Heart left ventricle (tissue), 16 donors: ENCODE measurements around the gene RNU1-2. TPM values are rescaled to one million over a fixed set of nuclear protein-coding genes. Genes with fewer than 3 reads are reported as not detected.

ENCODE experiments used
- ATAC-seq, 4 donors: fragments of 200-7000 bp; cut with Tn5 transposase; one replicate each; pipeline ENCODE4 v1.9.1; 2020 to 2022; ENCODE audit warnings: moderate library complexity in 4 of 4, mild to moderate bottlenecking in 3 of 4, moderate number of reproducible peaks in 1 of 4
- DNase-seq, 5 donors: peaks; one replicate each; pipeline ENCODE4 v3.0.0-alpha.2; 2020
- H3K27ac ChIP-seq, 12 donors: fragments of 200-600 bp; sonication (generic) in 4 of 12; one replicate each; pipeline versions ENCODE4 v1.5.0 to v1.8.0; 2016 to 2022; ENCODE audit warnings: mild to moderate bottlenecking in 2 of 12
- H3K27me3 ChIP-seq, 9 donors: fragments of 200-600 bp; sonication (generic) in 2 of 9; one replicate each; pipeline versions ENCODE4 v1.5.1 to v1.8.0; 2016 to 2022; ENCODE audit warnings: mild to moderate bottlenecking in 3 of 9
- H3K36me3 ChIP-seq, 9 donors: fragments of 200-600 bp; sonication (generic) in 2 of 9; one replicate each; pipeline versions ENCODE4 v1.5.0 to v1.8.0; 2018 to 2022; ENCODE audit warnings: mild to moderate bottlenecking in 2 of 9
- H3K4me1 ChIP-seq, 12 donors: fragments of 200-600 bp; sonication (generic) in 4 of 12; one replicate each; pipeline versions ENCODE4 v1.5.0 to v1.8.0; 2016 to 2022; ENCODE audit warnings: mild to moderate bottlenecking in 3 of 12
- H3K4me3 ChIP-seq, 12 donors: fragments of 200-600 bp; sonication (generic) in 4 of 12; one replicate each; pipeline versions ENCODE4 v1.5.0 to v1.8.0; 2017 to 2022; ENCODE audit warnings: mild to moderate bottlenecking in 9 of 12, moderate library complexity in 4 of 12
- H3K9me3 ChIP-seq, 12 donors: fragments of 200-600 bp; sonication (generic) in 4 of 12; one replicate each; pipeline versions ENCODE4 v1.5.0 to v1.8.0; 2016 to 2022; ENCODE audit warnings: mild to moderate bottlenecking in 1 of 12
- POLR2A ChIP-seq, 2 donors: fragments of 450-650 bp; IDR thresholded peaks; one replicate each; pipeline ENCODE4 v1.6.1; 2017; ENCODE audit warnings: antibody characterized with exemption in 2 of 2, mild to moderate bottlenecking in 2 of 2, moderate library complexity in 2 of 2
- WGBS, 4 donors: extraction: QIAGEN DNeasy Blood & Tissue Kit in 2 of 4; methylation state at CpG; one replicate each; pipeline versions ENCODE4 v1.1.5 to v1.1.7; 2013 to 2018; 5-methylcytosine and 5-hydroxymethylcytosine counted together
- intact Hi-C, 10 donors: fragments of 100-400 bp; cut with DNase I; formaldehyde crosslinking; loops; one replicate each; pipeline versions ENCODE4 v1.11.1 to v1.14.2; 2022
- polyA plus RNA-seq, 2 donors: library from polyadenylated mRNA; stranded (reverse); fragments of 200-250 nt; gene quantifications; one replicate each; pipeline ENCODE4 v1.2.3, GENCODE V29; 2013
- total RNA-seq, 9 donors: library from RNA; depleted of rRNA in 2 of 9; stranded (reverse); fragments of >200 nt in 2 of 9; fragmentation: NEBNext Ultra II Directional in 3 of 9; extraction: Animal tissue kit (Norgen Biotek cat#: 25700) in 3 of 9; gene quantifications; one replicate each; pipeline versions ENCODE4 v1.1.0 to v1.2.4, GENCODE V29; 2016 to 2023
- TF ChIP-seq, protein P1 (sequence below), 12 donors: fragments of 200-600 bp; sonication (generic) in 4 of 12; IDR thresholded peaks; one replicate each; pipeline versions ENCODE4 v1.5.0 to v1.8.0; 2018 to 2022; ENCODE audit warnings: antibody characterized with exemption in 12 of 12, mild to moderate bottlenecking in 5 of 12
- donor health status: ischemic (EF 13 %, LVEDD 7.1; RV severe dilation, severe dysfunction).
- donor health status: healthy with polysubstance abuse.
- donor health status: DM: no; HTN: yes; CAD: no.
- donor health status: DM: no; HTN: no; CAD: no.
- donor health status: ischemic (EF 25% LVEDD 6.9; RV normal size, moderate dysfunction).
- donor health status: ischemic (EF 25% LVEDD 5.7; RV mildly dilated, moderate dysfunction).
- donor health status: healthy.
- donor health status: DM: yes; HTN: yes; CAD: no.
- donor health status: ischemic (EF 35%, LVEDD 5.7; RV mildly dilated, moderate dysfunction).
- donor health status: nonischemic (EF 11% LVEDD 7.7; RV severe dilation, severe dysfunction).
- donor health status: DM: yes; HTN: yes; CAD: no.
- donor health status: PGD.
- donor health status: ischemic (EF 29% LVEDD 5.4; RV normal size, mild dysfunction).
- donor health status: nonischemic (EF 23%, LVEDD 6.1; RV moderate dilation, normal function).

Gene RNU1-2
- total and polyA plus RNA-seq, 11 donors, result 364 to 3,776 (median 2,470) TPM; not detected in 4

DNA sequence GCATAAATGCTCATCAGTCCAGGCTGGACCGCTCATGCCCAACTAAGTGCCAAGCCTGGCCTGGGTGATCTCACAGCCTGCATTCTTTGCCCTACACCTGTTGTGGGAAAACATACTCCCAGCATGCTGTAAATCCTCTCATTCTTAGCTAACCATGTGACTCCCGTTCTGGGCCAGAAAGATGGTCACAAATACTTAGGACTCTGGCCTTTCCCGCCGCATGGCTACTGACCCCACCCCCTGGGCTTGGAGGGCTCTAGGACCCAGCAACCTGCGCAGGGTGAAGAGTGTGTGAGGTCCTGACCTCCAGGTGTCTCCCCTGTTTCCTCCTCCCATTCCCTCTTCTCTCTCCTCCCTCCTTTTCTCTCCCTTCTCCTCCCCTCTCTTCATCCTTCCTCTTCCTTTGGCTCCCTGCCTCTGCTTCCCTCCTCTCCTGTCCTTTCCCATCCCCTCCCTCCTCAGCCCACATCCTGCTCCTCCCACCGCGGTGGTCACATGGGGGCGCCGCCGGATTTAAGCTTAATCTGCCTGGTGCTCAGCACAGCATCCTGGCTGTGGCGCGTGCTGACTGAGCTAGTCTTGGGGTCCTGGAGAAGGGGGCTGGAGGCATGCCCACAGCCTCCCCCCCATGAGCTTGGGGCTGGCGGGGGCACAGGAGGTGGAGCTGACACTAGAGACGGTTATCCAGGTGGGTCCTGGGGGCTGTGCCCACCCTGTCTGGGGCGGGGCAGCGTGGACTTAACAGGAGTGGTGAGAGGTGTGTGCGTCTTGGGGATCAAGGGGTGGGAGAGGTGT, 25.8 kb downstream of the RNU1-2 start, which contains the start of gene CROCC:
Gene CROCC, plus strand, starts transcription at position 541 of the 795 bp plus-strand sequence. Its CDS starts 88 bp downstream, at position 629.
- H3K4me1 ChIP-seq, result peaks cover 0 to 16% (median 9%) of the 10 kb centered on the region in 12 donors
- no peak for TF ChIP-seq POLR2A (IDR thresholded peaks at IDR 0.05)
- TF ChIP-seq, protein P1, sequence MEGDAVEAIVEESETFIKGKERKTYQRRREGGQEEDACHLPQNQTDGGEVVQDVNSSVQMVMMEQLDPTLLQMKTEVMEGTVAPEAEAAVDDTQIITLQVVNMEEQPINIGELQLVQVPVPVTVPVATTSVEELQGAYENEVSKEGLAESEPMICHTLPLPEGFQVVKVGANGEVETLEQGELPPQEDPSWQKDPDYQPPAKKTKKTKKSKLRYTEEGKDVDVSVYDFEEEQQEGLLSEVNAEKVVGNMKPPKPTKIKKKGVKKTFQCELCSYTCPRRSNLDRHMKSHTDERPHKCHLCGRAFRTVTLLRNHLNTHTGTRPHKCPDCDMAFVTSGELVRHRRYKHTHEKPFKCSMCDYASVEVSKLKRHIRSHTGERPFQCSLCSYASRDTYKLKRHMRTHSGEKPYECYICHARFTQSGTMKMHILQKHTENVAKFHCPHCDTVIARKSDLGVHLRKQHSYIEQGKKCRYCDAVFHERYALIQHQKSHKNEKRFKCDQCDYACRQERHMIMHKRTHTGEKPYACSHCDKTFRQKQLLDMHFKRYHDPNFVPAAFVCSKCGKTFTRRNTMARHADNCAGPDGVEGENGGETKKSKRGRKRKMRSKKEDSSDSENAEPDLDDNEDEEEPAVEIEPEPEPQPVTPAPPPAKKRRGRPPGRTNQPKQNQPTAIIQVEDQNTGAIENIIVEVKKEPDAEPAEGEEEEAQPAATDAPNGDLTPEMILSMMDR (IDR thresholded peaks at IDR 0.05), result no peak
- H3K27ac ChIP-seq, result no peak within 1 kb of the TSS
- WGBS, 4 donors, result 26 to 37% (median 36%) methylated on average over 17 of the region's 17 CpGs
- no peaks in the 10 kb centered on the region for H3K27me3 ChIP-seq
- H3K4me3 ChIP-seq, result no peak within 1 kb of the TSS
- intact Hi-C loops, result loop anchor here in 1 of 10 donors (10.0 kb wide), 1 partner anchor 197 kb away; no protein-coding TSS in a partner anchor
- DNase-seq, result peak in 3 of 5 donors; percentile 33 to 69 (median 42)
- no peaks in the 10 kb centered on the region for H3K9me3 ChIP-seq
- H3K36me3 ChIP-seq, result no peaks in the 10 kb centered on the region
- peak in 3 of 4 donors; percentile 5 to 40 (median 28) for ATAC-seq

DNA sequence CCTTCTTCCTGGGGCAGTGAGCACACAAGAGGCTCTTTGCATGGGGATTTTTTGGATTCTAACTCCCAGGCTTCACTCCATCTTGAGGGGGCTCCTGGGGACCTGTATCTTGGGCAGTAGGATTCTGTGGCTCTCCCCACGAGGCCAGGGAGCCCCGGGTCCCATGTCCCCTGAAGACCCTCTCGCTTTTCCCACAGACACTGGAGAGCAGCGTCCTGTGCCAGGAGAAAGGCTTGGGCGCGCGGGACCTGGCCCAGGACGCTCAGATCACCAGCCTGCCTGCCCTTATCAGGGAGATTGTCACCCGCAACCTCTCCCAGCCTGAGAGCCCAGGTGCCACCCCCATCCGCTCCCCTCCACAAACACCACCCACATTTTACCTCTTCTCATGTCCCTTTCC, 26.7 kb downstream of the RNU1-2 start:
- no peak for TF ChIP-seq POLR2A (IDR thresholded peaks at IDR 0.05)
- TF ChIP-seq, protein P1 (IDR thresholded peaks at IDR 0.05), result no peak
- intact Hi-C loops, result loop anchor here in 1 of 10 donors (10.0 kb wide), 1 partner anchor 198 kb away; no protein-coding TSS in a partner anchor
- Histone ChIP-seq H3K27ac (no peak overlapping the region), H3K4me3 (no peak overlapping the region), H3K36me3 (no peaks in the 10 kb centered on the region), H3K27me3 (no peaks in the 10 kb centered on the region), H3K9me3 (no peaks in the 10 kb centered on the region), H3K4me1 (peaks cover 0 to 16% (median 9%) of the 10 kb centered on the region in 12 donors)
- peak in 3 of 5 donors; percentile 17 to 58 (median 23) for DNase-seq
- WGBS, 4 donors, result 93 to 96% (median 94%) methylated on average over 8 to 10 of the region's 10 CpGs
- ATAC-seq, result no peak

GRCh38 chr1:16922885-16923431, 27.2 kb downstream of the RNU1-2 start:
- no peaks in the 10 kb centered on the region for H3K27me3 ChIP-seq
- peaks cover 0 to 16% (median 9%) of the 10 kb centered on the region in 12 donors for H3K4me1 ChIP-seq
- H3K36me3 ChIP-seq, result no peaks in the 10 kb centered on the region
- no peaks in the 10 kb centered on the region for H3K9me3 ChIP-seq
- no peak for ATAC-seq
- peak in 2 of 5 donors; percentile 18 to 63 for DNase-seq
- TF ChIP-seq, protein P1 (IDR thresholded peaks at IDR 0.05), result no peak
- no peak for TF ChIP-seq POLR2A (IDR thresholded peaks at IDR 0.05)
- 80 to 86% (median 84%) methylated on average over 18 of the region's 18 CpGs for WGBS, 4 donors
- no peak overlapping the region for H3K4me3 ChIP-seq
- intact Hi-C loops, result loop anchor here in 1 of 10 donors (10.0 kb wide), 1 partner anchor 198 kb away; no protein-coding TSS in a partner anchor
- no peak overlapping the region for H3K27ac ChIP-seq
